ENCODE data around the gene HNRNPUL2. TPM values are rescaled to one million over a fixed set of nuclear protein-coding genes. Genes with fewer than 3 reads are reported as not detected.

HNRNPUL2 gene
- total RNA-seq, 1 experiment from 2014 or later = 47.3 TPM

- Histone ChIP-seq H3K4me3 (ENCODE audit: low read depth in 2 of 2, low read length in 2 of 2) (no peak overlapping the region), H3K36me3 (ENCODE audit: control insufficient read depth, insufficient read depth, low read length) (no peaks in the 10 kb centered on the region), H3K9me3 (ENCODE audit: control insufficient read depth, insufficient read depth, low read depth, low read length) (no peaks in the 10 kb centered on the region), H3K27ac (ENCODE audit: low read length) (no peak overlapping the region), H3K4me1 (ENCODE audit: control insufficient read depth, insufficient read depth, low read length) (peaks cover 8% of the 10 kb centered on the region), H3K27me3 (ENCODE audit: control insufficient read depth, insufficient read depth, low read length) (no peaks in the 10 kb centered on the region)
- intact Hi-C loops (cut with micrococcal nuclease; ENCODE audit: unreplicated experiment) = no loop called here
- in situ Hi-C loops (cut with HindIII; ENCODE audit: low pct_unique_long_range_greater_than_20kb, low sequenced_read_pairs) = no loop called here
- DNase-seq (ENCODE audit: low read depth, low spot score) (no peak), ATAC-seq (no peak)
- ChIA-PET POLR2A (no interaction called here), CTCF (interaction anchor here (1.2 kb wide), 1 partner anchor 12 kb away, joined by 4 read pairs; no protein-coding TSS in a partner anchor)
- TF ChIP-seq REST (IDR thresholded peaks at IDR 0.05; ENCODE audit: insufficient read depth in 1 of 2, low read depth in 2 of 2, low read length in 1 of 2) (no peak), TCF7L2 (IDR thresholded peaks at IDR 0.05; ENCODE audit: low read depth, low read length) (no peak), SIN3A (IDR thresholded peaks at IDR 0.05; ENCODE audit: borderline replicate concordance, insufficient read depth, low read depth, low read length) (no peak), CTCF (IDR thresholded peaks at IDR 0.05) (no peak), POLR2AphosphoS5 (IDR thresholded peaks at IDR 0.05; ENCODE audit: low read depth, low read length) (no peak)
- no TSS peak for BruUV-seq (replicated peaks)
Observed at GRCh38 chr11:62774407-62774806, 47.1 kb upstream of the HNRNPUL2 start.

- POLR2A ChIA-PET = interaction anchor here (0.6 kb wide), 2 partner anchors 44 to 101 kb away, joined by 3 to 4 read pairs; no protein-coding TSS in a partner anchor
- DNase-seq (ENCODE audit: low read depth, low spot score) = peak; percentile 78
- CTCF ChIA-PET = interaction anchor here (0.9 to 1.5 kb wide), 3 partner anchors 15 to 44 kb away, joined by 4 to 6 read pairs (median 4); partner anchors contain the start of genes HNRNPUL2 and ZBTB3
- H3K4me1 ChIP-seq (ENCODE audit: control insufficient read depth, insufficient read depth, low read length) = peaks cover 8% of the 10 kb centered on the region
- no peaks in the 10 kb centered on the region for H3K9me3 ChIP-seq (ENCODE audit: control insufficient read depth, insufficient read depth, low read depth, low read length)
- in situ Hi-C loops (cut with HindIII; ENCODE audit: low pct_unique_long_range_greater_than_20kb, low sequenced_read_pairs) (no loop called here), intact Hi-C loops (cut with micrococcal nuclease; ENCODE audit: unreplicated experiment) (no loop called here)
- peak within 1 kb of the TSS; percentile 72 to 73 for H3K4me3 ChIP-seq (ENCODE audit: low read depth in 2 of 2, low read length in 2 of 2)
- BruUV-seq (replicated peaks) = TSS peak; percentile 57
- H3K27me3 ChIP-seq (ENCODE audit: control insufficient read depth, insufficient read depth, low read length) = no peaks in the 10 kb centered on the region
- H3K27ac ChIP-seq (ENCODE audit: low read length) = peak within 1 kb of the TSS; percentile 95
- TF ChIP-seq REST (IDR thresholded peaks at IDR 0.05; ENCODE audit: insufficient read depth in 1 of 2, low read depth in 2 of 2, low read length in 1 of 2) (no peak), POLR2AphosphoS5 (IDR thresholded peaks at IDR 0.05; ENCODE audit: low read depth, low read length) (peak; percentile 84), SIN3A (IDR thresholded peaks at IDR 0.05; ENCODE audit: borderline replicate concordance, insufficient read depth, low read depth, low read length) (peak; percentile 89; the same call in 1 of the 2 replicates)
- peak; percentile 97 for ATAC-seq
- peaks cover 3% of the 10 kb centered on the region for H3K36me3 ChIP-seq (ENCODE audit: control insufficient read depth, insufficient read depth, low read length)
Observed at GRCh38 chr11:62771144-62772021, 44.1 kb upstream of the HNRNPUL2 start, which contains the start of gene TAF6L. TSS of gene TAF6L (plus strand) at chr11:62771396. CDS start at chr11:62775784, 4,388 bp downstream.
